Spleen (tissue), 11 donors: ENCODE measurements around the gene KCNJ12. TPM values are rescaled to one million over a fixed set of nuclear protein-coding genes. Genes with fewer than 3 reads are reported as not detected.

ENCODE experiments used
- DNase-seq: peaks from one replicate; pipeline ENCODE4 v3.0.0-alpha.2; 2020
- H3K27ac ChIP-seq, 8 donors: fragments of 200-600 bp; sonication (generic) in 7 of 8; 1 replicate in 4 of 8; 2 replicates in 4 of 8; pipeline versions ENCODE4 v1.5.0 to v1.8.0; 2016 to 2021; ENCODE audit warnings: inconsistent platforms in 4 of 8, mild to moderate bottlenecking in 4 of 8, moderate library complexity in 1 of 8
- H3K27me3 ChIP-seq, 7 donors: fragments of 200-600 bp; sonication (generic) in 6 of 7; replicated peaks in 1 of 7; 1 replicate in 4 of 7; 2 replicates in 3 of 7; pipeline versions ENCODE4 v1.5.0 to v1.8.0; 2016 to 2021; ENCODE audit warnings: inconsistent platforms in 3 of 7, mild to moderate bottlenecking in 1 of 7
- H3K36me3 ChIP-seq, 6 donors: fragments of 200-600 bp; sonication (generic) in 5 of 6; 1 replicate in 4 of 6; 2 replicates in 2 of 6; pipeline versions ENCODE4 v1.5.0 to v1.8.0; 2016 to 2021; ENCODE audit warnings: inconsistent platforms in 2 of 6
- H3K4me1 ChIP-seq, 6 donors: fragments of 200-600 bp; sonication (generic) in 5 of 6; 1 replicate in 3 of 6; 2 replicates in 3 of 6; pipeline versions ENCODE4 v1.5.0 to v1.8.0; 2016 to 2021; ENCODE audit warnings: inconsistent platforms in 3 of 6
- H3K4me3 ChIP-seq, 8 donors: fragments of 200-600 bp; sonication (generic) in 7 of 8; 1 replicate in 4 of 8; 2 replicates in 4 of 8; pipeline versions ENCODE4 v1.5.0 to v1.8.0; 2016 to 2021; ENCODE audit warnings: inconsistent platforms in 4 of 8, mild to moderate bottlenecking in 4 of 8, moderate library complexity in 2 of 8
- H3K9me3 ChIP-seq, 8 donors: fragments of 200-600 bp; sonication (generic) in 7 of 8; 1 replicate in 4 of 8; 2 replicates in 4 of 8; pipeline versions ENCODE4 v1.5.0 to v1.8.0; 2016 to 2021; ENCODE audit warnings: inconsistent platforms in 4 of 8
- CTCF ChIP-seq, 11 experiments: fragments of 200-600 bp in 7 of 11; fragments of 450-650 bp in 4 of 11; sonication (generic) in 4 of 11; IDR thresholded peaks in 8 of 11; conservative IDR thresholded peaks in 3 of 11; 1 replicate in 7 of 11; 2 replicates in 4 of 11; pipeline versions ENCODE4 v1.4.0 to v1.8.0; 2016 to 2021; ENCODE audit warnings: antibody characterized with exemption in 11 of 11, inconsistent platforms in 4 of 11, mild to moderate bottlenecking in 1 of 11
- POLR2A ChIP-seq, 3 donors: fragments of 450-650 bp; IDR thresholded peaks; one replicate each; pipeline ENCODE4 v1.5.1; 2017; ENCODE audit warnings: antibody characterized with exemption in 3 of 3, mild to moderate bottlenecking in 1 of 3
- POLR2AphosphoS5 ChIP-seq, 3 donors: sonication (generic); formaldehyde crosslinking; IDR thresholded peaks; one replicate each; pipeline ENCODE4 v1.5.1; 2017; ENCODE audit warnings: antibody characterized with exemption in 3 of 3
- WGBS, 5 donors: extraction: QIAGEN DNeasy Blood & Tissue Kit in 3 of 5; methylation state at CpG; one replicate each; pipeline versions ENCODE4 v1.1.5 to v1.1.7; 2013 to 2018; 5-methylcytosine and 5-hydroxymethylcytosine counted together
- intact Hi-C: fragments of 100-400 bp; cut with DNase I; formaldehyde crosslinking; loops from one replicate; pipeline ENCODE4 v1.15.0; 2023; ENCODE audit warnings: low total_unique reads
- polyA plus RNA-seq, 3 donors: library from polyadenylated mRNA; stranded (reverse); fragments of 200-250 nt; gene quantifications; one replicate each; pipeline ENCODE4 v1.2.1, GENCODE V29; 2013
- total RNA-seq, 7 donors: library from RNA; depleted of rRNA in 3 of 7; stranded (reverse); fragments of >200 nt in 3 of 7; fragmentation: NEBNext Ultra II Directional in 4 of 7; extraction: Animal tissue kit (Norgen Biotek cat#: 25700) in 4 of 7; gene quantifications; one replicate each; pipeline versions ENCODE4 v1.1.0 to v1.2.1, GENCODE V29; 2016 to 2021
- donor health status: healthy with polysubstance abuse.
- donor health status: DM: no; HTN: no; CAD: no; lungs with moderate emphysema.
- donor health status: DM: no; HTN: no; CAD: no.
- donor health status: Bipolar disorder and iron deficiency.
- donor health status: healthy.
- donor health status: DM: no; HTN: no; CAD: no.
- donor health status: DM: yes; HTN: yes; CAD: no.

KCNJ12 gene
- total and polyA plus RNA-seq, 10 donors: 0.11 to 4.8 (median 2.2) TPM

- H3K9me3 ChIP-seq: no peaks in the 10 kb centered on the region
- intact Hi-C loops: no loop called here
- DNase-seq: no peak
- H3K4me3 ChIP-seq: no peak overlapping the region
- peaks cover 0 to 27% (median 0%) of the 10 kb centered on the region in 7 donors for H3K27me3 ChIP-seq
- peaks cover 0 to 39% (median 30%) of the 10 kb centered on the region in 6 donors for H3K4me1 ChIP-seq
- H3K27ac ChIP-seq: no peak overlapping the region
- TF ChIP-seq POLR2A (IDR thresholded peaks at IDR 0.05): no peak
- H3K36me3 ChIP-seq: no peaks in the 10 kb centered on the region
- WGBS, 5 donors: 87 to 90% (median 89%) methylated on average over 8 of the region's 8 CpGs
Observed at GRCh38 chr17:21459536-21459935, 83.4 kb downstream of the KCNJ12 start.

GRCh38 chr17:21460358-21460757 is 84.2 kb downstream of the KCNJ12 start:
- no peak overlapping the region for H3K4me3 ChIP-seq
- peaks cover 0 to 42% (median 30%) of the 10 kb centered on the region in 6 donors for H3K4me1 ChIP-seq
- H3K27ac ChIP-seq: no peak overlapping the region
- H3K9me3 ChIP-seq: no peaks in the 10 kb centered on the region
- TF ChIP-seq POLR2A (IDR thresholded peaks at IDR 0.05) (no peak), POLR2AphosphoS5 (IDR thresholded peaks at IDR 0.05) (no peak)
- no peak for DNase-seq
- H3K36me3 ChIP-seq: no peaks in the 10 kb centered on the region
- H3K27me3 ChIP-seq: peaks cover 0 to 26% (median 0%) of the 10 kb centered on the region in 7 donors
- intact Hi-C loops: no loop called here
- WGBS, 5 donors: 56 to 76% (median 65%) methylated on average over 6 of the region's 6 CpGs

- intact Hi-C loops: no loop called here
- no peak for DNase-seq
Observed at GRCh38 chr17:21462237-21462636, 86.1 kb downstream of the KCNJ12 start.

GRCh38 chr17:21463204-21463661 is 87.1 kb downstream of the KCNJ12 start:
- Histone ChIP-seq H3K27ac (peak overlapping the region in 7 of 8 donors; percentile 43 to 87 (median 77)), H3K9me3 (no peaks in the 10 kb centered on the region), H3K27me3 (peaks cover 0 to 16% (median 0%) of the 10 kb centered on the region in 7 donors), H3K36me3 (no peaks in the 10 kb centered on the region), H3K4me1 (peaks cover 0 to 28% (median 17%) of the 10 kb centered on the region in 6 donors), H3K4me3 (peak overlapping the region in 3 of 8 donors; percentile 7 to 38 (median 24))
- intact Hi-C loops: no loop called here
- WGBS, 5 donors: 9 to 24% (median 18%) methylated on average over 11 of the region's 11 CpGs
- TF ChIP-seq POLR2A (IDR thresholded peaks at IDR 0.05): no peak
- no peak for TF ChIP-seq CTCF (IDR thresholded peaks at IDR 0.05 in 8 of 11, conservative IDR thresholded peaks at IDR 0.05 in 3 of 11)
- no peak for TF ChIP-seq POLR2AphosphoS5 (IDR thresholded peaks at IDR 0.05)
- peak; percentile 81 for DNase-seq

More at GRCh38 chr17:21462237-21462636, 86.1 kb downstream of the KCNJ12 start:
- Histone ChIP-seq H3K4me1 (peaks cover 0 to 34% (median 21%) of the 10 kb centered on the region in 6 donors), H3K36me3 (no peaks in the 10 kb centered on the region), H3K9me3 (no peaks in the 10 kb centered on the region), H3K27me3 (peaks cover 0 to 21% (median 0%) of the 10 kb centered on the region in 7 donors), H3K27ac (peak overlapping the region in 2 of 8 donors; percentile 82 to 87), H3K4me3 (no peak overlapping the region)
- 84 to 94% (median 89%) methylated on average over 8 of the region's 8 CpGs for WGBS, 5 donors
- TF ChIP-seq POLR2AphosphoS5 (IDR thresholded peaks at IDR 0.05) (no peak), CTCF (IDR thresholded peaks at IDR 0.05 in 8 of 11, conservative IDR thresholded peaks at IDR 0.05 in 3 of 11) (no peak), POLR2A (IDR thresholded peaks at IDR 0.05) (no peak)

- H3K4me1 ChIP-seq: peaks cover 0 to 28% (median 17%) of the 10 kb centered on the region in 6 donors
- intact Hi-C loops: no loop called here
- no peaks in the 10 kb centered on the region for H3K36me3 ChIP-seq
- peak in 2 of 3 donors; percentile 14 to 35 for TF ChIP-seq POLR2AphosphoS5 (IDR thresholded peaks at IDR 0.05)
- TF ChIP-seq CTCF (IDR thresholded peaks at IDR 0.05 in 8 of 11, conservative IDR thresholded peaks at IDR 0.05 in 3 of 11): no peak
- no peak for TF ChIP-seq POLR2A (IDR thresholded peaks at IDR 0.05)
- no peaks in the 10 kb centered on the region for H3K9me3 ChIP-seq
- 9 to 16% (median 13%) methylated on average over 25 to 48 of the region's 48 CpGs for WGBS, 5 donors
- H3K27me3 ChIP-seq: peaks cover 0 to 16% (median 0%) of the 10 kb centered on the region in 7 donors
- DNase-seq: no peak
- peak overlapping the region in 5 of 8 donors; percentile 7 to 38 (median 18) for H3K4me3 ChIP-seq
- H3K27ac ChIP-seq: peak overlapping the region; percentile 43 to 87 (median 72)
Observed at GRCh38 chr17:21463779-21464407, 87.7 kb downstream of the KCNJ12 start.
